GM13977 (cell line): ENCODE data around the gene SYK.
"Not testable (repeated sequence)": the region's sequence is repeated elsewhere in the genome, so short reads cannot be mapped to it uniquely, and the experiment has no call there.

ENCODE experiments used
- DNase-seq: peaks from one replicate; pipeline ENCODE4 v3.0.0; 2012; ENCODE audit warnings: low spot score
- CTCF ChIP-seq: IDR thresholded peaks from 2 replicates; pipeline ENCODE4 v1.5.1; 2012; ENCODE audit warnings: mild to moderate bottlenecking, control low read depth; ENCODE audit not compliant: insufficient read depth; ENCODE audit errors: extremely low read depth, missing control alignments
- in situ Hi-C: fragments of 300-500 bp; cut with MboI; formaldehyde crosslinking; loops from one replicate; pipeline ENCODE4 v1.12.0; 2022; ENCODE audit warnings: low sequenced_read_pairs, low pct_unique_long_range_greater_than_20kb, mixed read lengths, inconsistent platforms; ENCODE audit not compliant: unreplicated experiment

SYK gene

GRCh38 chr9:90801241-90801972 lies at the start of gene SYK:
Gene SYK (plus strand): TSS chr9:90801819. CDS start chr9:90843899, 42,080 bp downstream.
- DNase-seq: no peak
- no peak for TF ChIP-seq CTCF
- in situ Hi-C loops: no loop called here

DNA sequence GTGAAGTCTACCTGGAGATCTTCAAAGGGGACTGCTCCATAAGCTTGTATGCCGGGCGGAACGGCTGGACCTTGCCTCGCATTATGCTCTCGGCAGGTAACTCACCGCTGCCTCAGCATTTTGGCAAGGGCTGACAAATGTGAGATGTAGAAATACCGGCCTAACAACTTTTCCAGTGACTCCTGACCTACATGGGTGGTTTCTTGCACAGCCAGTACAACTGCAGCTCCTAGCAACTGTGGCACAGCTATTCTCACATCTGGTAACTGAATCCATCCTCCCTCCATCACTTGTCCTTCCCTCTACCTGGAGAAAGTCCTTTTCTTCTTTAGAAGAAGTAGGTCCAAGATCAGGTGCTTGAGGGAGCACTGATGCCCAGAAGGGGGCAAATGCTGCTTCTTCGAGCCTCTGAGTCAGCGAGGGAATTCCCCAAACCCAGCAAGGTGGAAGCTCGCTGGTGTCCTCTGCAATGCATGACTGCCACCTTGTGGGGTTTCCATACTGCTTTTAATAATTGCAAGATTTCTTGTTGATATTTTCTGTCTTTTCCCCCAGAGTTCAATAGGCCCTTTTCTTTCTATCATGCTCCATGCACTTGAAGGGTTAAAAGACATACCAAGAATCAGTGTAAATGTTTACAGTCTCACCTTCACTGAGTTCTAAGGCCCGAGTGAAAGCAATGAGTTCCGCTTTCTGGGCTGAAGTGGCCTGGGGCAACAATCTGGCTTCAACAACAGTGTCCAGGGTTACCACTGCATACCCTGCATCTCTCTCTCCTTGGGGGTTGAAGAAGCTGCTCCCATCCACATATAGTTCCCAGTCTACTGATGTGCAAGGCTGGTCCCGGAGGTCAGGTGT lies 45.9 kb upstream of the SYK start:
- not testable (repeated sequence) for DNase-seq
- in situ Hi-C loops: loop anchor here (25.0 kb wide), 2 partner anchors 107 to 518 kb away; no protein-coding TSS in a partner anchor

DNA sequence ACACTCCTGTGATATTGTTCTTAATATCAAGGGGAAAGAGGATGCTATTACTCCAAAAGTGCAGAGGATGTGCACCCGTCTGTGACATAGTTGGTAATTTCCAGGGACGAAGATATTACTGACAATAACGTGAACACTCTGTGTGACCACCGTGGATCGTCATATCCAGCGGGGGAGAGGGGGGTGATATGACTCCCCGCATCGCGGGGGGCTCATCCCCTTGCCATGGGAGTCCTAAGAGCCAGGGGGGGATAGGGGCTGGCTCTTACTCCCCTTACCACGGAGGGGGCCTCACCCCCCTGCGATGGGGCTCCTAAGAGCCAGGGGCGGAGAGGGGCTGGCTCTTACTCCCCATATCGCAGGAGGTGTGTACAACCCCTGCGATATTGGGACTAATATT lies 41.0 kb upstream of the SYK start:
- DNase-seq: not testable (repeated sequence)
- in situ Hi-C loops: loop anchor here (25.0 kb wide), 2 partner anchors 102 to 523 kb away; no protein-coding TSS in a partner anchor

More for the DNA sequence above, 45.9 kb upstream of the SYK start:
- peak; percentile 49 for TF ChIP-seq CTCF

GRCh38 chr9:90766731-90767130 lies 34.9 kb upstream of the SYK start:
- TF ChIP-seq CTCF: no peak
- in situ Hi-C loops: loop anchor here (25.0 kb wide), 2 partner anchors 96 to 529 kb away; no protein-coding TSS in a partner anchor
- DNase-seq: no peak

GRCh38 chr9:90767523-90768100 lies 34.0 kb upstream of the SYK start:
- TF ChIP-seq CTCF: no peak
- in situ Hi-C loops: loop anchor here (25.0 kb wide), 2 partner anchors 95 to 530 kb away; no protein-coding TSS in a partner anchor
- DNase-seq: no peak

DNA sequence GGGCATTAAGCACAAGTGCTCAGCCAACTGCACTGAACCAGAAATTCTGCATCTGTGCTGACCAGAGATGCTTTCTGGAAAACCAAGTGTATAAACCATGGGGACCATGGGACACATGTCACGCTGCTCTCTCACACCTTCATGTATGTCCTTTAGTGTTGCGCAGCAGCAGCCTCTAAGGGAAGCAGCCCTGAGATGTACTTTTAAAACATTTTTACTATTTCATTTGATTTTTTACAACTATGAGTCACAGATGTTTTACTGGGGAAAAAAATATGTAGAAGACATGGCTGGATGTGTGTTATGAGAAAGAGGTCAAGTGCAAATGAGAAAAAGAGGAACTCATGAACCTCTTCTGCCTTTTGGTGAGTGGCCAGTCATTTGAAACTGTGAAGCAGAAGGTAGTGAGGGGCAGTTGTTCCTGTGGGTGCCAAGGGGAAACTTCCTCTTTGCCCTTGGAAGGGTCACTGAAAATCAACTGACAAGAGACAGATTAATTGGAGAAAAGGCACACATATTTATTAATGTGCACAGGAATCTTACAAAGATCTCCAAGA lies 31.4 kb upstream of the SYK start:
- in situ Hi-C loops: loop anchor here (25.0 kb wide), 2 partner anchors 92 to 533 kb away; no protein-coding TSS in a partner anchor
- TF ChIP-seq CTCF: no peak
- DNase-seq: peak; percentile 46
